Measurements from ENCODE around the gene LTBP2.

LTBP2 gene

DNA sequence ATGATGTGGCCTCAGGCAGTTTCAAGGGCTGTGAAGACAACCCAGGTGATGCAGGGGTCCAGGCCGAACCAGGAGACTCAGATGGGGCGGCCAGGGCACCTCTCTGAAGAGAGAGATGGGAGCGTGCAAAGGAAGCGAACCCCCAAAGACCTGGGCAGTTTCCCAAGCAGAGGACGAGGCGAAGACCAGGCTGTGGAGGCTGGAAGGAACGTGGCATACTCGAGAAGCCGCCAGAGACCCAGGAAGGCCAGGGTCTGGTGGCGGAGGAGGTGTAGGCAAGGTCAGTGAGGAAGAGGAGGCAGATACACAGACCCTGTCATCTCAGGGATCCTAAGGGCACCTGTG lies 24.7 kb downstream of the LTBP2 start:
- DNase-seq = no peak

GRCh38 chr14:74586681-74587362 lies 25.2 kb downstream of the LTBP2 start:
- DNase-seq = no peak

DNA sequence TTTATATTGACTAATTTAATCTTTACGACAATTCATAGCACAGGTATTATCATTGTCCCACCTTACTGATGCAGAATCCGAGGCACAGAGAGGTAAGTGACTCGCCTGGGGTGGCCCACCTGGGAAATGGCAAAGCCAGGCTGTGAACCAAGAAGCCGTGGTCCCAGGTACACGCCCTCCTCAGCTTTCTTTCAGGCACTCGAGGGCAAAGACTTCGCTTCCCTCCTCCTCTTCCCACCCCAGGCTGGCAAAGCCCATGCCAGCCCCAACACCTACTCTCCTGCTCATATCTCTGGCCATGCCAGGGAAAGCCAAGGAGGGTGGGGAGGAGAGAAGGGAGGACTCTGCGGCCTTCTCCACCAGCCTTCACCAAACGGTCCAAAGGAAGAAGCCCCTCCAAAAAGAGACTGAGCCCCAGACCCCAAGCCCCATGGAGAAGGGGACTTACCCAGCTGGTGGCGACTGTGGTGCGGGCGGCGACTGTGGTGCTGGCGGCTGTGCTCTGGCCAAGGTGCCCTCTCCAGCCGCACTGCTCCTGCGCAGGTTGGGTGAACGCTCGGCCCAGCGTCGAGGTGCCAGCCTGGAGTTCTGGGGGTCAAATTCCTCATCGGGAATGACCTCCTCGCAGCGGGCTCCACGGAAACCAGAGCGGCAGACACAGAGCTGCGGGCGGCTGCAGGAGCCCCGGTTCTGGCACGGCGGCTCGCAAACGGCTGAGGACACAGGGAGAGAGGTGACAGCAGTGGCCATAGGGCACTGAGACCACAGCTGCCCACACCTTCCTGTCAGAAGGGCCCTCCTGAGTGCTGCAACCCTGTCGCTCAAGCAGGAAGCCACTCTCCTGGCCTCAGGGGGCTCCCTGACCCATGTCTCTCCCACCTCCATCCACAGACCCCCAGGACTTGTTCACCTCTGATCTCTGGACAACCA lies 26.4 kb downstream of the LTBP2 start:
- no peak for DNase-seq

DNA sequence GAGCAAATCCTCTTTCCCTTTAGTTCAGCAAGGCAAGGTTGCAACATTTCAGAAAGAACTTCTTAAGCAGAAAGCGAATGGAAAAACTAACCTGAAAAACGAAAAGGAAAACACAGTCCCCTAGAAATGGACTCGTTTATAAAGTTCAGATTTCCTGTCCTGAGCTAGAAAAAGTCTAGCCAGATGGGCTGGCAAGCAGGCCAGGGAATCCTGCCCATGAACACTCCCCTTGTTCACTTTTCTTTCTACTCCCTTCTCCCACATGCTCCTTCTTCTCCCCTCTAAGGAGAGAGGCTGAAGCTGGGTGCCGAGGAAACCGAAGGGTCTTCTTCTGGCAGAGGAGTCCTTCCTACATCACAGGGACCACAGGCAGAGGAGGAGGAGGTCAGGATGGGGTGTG lies 27.1 kb downstream of the LTBP2 start:
- DNase-seq = no peak

- no peak for DNase-seq
Measured at GRCh38 chr14:74583689-74584434, 28.2 kb downstream of the LTBP2 start.

GRCh38 chr14:74582910-74583581 lies 29.0 kb downstream of the LTBP2 start:
- no peak for DNase-seq

- DNase-seq = no peak
Measured at GRCh38 chr14:74580275-74580672, 31.8 kb downstream of the LTBP2 start.

- no peak for DNase-seq
Measured at GRCh38 chr14:74579447-74580274, 32.4 kb downstream of the LTBP2 start.

GRCh38 chr14:74578479-74578878 lies 33.6 kb downstream of the LTBP2 start:
- DNase-seq = no peak

DNA sequence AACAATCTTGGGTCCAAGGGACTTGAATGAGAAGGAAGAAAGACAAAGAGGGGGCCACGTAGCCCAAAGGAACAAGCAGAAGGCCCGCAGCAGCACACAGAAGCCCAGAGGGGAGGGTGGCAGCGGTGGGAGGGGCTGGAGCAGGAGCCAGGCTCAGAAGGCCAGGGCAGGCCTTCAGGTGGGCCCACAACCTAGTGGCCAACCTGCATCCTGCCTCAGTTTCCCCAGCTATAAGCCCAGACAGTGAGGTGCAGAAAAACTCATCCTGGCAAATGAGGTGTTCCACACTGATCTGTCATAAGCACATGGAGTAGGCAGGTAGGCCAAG lies 34.1 kb downstream of the LTBP2 start:
- no peak for DNase-seq

DNA sequence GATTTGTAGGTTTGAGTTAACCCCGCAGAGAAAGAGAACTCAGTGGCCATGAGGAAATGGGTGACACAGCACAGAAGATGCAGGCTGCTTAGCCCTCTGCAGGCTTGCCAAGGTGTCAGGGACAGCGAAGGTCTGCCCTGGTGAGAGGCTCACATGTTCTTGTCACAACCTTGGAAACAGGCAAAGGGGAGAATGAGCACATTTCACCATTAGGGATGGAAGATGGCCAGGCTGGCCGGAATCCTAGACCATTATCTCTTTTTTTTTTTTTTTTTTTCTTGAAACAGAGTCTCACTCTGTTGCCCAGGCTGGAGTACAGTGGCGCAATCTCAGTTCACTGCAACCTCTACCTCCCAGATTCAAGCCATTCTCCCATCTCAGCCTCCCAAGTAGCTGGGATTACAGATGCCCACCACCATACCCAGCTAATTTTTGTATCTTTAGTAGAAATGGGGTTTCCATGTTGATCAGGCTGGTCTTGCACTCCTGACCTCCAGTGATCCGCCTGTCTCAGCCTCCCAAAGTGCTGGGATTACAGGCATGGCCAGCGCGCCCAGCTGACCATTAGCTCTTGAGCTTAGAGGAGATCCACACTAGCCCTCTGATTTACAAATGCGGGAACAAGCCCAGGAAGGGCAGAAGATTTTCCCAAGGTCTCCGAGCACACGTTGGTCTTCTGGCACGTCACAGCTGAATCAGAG lies 34.6 kb downstream of the LTBP2 start:
- no peak for DNase-seq

GRCh38 chr14:74575936-74576335 lies 36.1 kb downstream of the LTBP2 start:
- no peak for DNase-seq

GRCh38 chr14:74575507-74575906 lies 36.5 kb downstream of the LTBP2 start:
- no peak for DNase-seq

DNA sequence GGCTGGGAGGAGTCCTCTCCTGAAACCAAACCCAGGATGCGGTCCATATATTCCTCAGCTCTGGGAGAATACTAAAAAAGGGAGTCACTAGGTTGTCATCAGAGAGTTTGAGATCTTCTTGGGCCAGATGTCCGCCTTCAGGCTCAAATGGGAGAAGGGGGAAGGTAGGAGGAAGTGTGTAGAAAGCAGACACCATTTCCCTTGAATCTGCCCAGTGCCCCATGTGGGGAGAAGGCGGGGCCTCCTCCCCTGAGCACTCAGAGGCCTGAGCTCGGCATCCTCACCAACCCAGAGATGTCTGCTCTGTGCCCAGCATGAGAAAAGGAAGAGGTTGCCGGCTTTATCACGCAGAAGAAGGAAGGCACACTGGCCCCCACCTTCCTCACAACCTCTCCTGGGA lies 37.3 kb downstream of the LTBP2 start:
- no peak for DNase-seq

DNA sequence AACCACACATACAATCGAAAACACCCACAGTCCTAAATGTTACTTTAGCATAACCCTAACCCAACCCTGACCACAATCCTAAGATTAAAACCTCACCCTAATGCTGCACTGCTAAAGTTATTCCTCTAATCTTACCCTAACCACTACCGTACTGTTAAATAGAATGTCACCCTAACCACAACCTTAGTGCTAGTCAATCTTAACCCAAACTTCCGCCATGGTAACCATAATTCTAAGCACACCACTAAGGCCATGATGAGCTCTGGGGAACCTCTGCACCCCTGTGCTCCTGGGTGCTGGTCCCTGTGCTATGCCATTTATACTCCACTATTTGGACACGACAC lies 38.0 kb downstream of the LTBP2 start:
- peak; percentile 41 for DNase-seq

DNA sequence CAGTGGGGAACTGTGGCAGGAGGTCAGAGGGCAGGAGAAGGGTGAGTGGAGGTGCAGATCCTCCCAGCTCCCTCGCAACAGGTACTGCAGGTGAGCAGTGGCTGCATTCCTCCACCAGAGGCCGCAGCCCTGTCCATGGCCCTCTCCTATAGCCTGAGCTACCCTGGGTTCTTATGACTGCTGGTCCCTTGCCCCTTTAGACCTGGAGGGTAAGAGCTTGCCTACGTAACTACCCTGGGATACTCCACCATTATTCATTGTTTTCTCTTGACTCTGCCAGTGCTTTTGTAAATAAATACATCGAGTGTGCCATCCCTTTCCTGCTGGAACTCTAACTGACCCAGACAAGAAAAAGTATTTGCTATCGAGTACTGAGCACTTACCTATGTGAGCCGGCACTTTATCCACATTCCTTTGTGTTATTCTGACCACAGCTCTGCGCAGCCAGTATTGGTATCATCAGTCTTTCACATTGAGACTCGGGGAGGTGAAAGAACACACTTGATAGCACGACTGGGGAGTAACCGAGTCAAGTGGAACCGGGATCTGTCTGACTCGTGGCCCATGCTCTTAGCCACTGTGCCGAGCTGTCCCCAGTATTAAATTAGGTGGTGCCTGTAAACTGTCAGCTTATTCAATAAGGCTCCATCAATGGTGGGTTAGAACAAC lies 38.5 kb downstream of the LTBP2 start:
- DNase-seq = no peak

- DNase-seq = no peak
Measured at GRCh38 chr14:74572726-74573301, 39.2 kb downstream of the LTBP2 start.

- DNase-seq = peak; percentile 27
Measured at GRCh38 chr14:74571901-74572725, 39.9 kb downstream of the LTBP2 start.

GRCh38 chr14:74571441-74571841 lies 40.6 kb downstream of the LTBP2 start:
- no peak for DNase-seq

GRCh38 chr14:74570696-74571095 lies 41.3 kb downstream of the LTBP2 start:
- DNase-seq = no peak
